ENCODE data around the gene ELL3.
A peak's percentile ranks its signal among the peaks of the same experiment; 100 is the strongest.

Gene ELL3

GRCh38 chr15:43793647-43794046 is 16.9 kb upstream of the ELL3 start:
- Histone ChIP-seq H3K9ac (ENCODE audit: low read depth, low read length) (peak overlapping the region; percentile 100), H3K4me3 (ENCODE audit: low read depth in 1 of 2, low read length in 2 of 2) (peak overlapping the region in 1 of 2 experiments; percentile 99; a peak in 2 of 4 replicates)

GRCh38 chr15:43792761-43793476 is 16.2 kb upstream of the ELL3 start:
- H3K9ac ChIP-seq (ENCODE audit: low read depth, low read length) = peak overlapping the region; percentile 100
- peaks cover 37% of the 10 kb centered on the region for H4K20me1 ChIP-seq (ENCODE audit: insufficient read depth, low read length)
- H3K79me2 ChIP-seq (ENCODE audit: insufficient read depth, low read length) = peaks cover 36% of the 10 kb centered on the region
- H3K4me1 ChIP-seq (ENCODE audit: insufficient read depth, low read length) = peaks cover 34% of the 10 kb centered on the region
- peaks cover 51% of the 10 kb centered on the region for H3K36me3 ChIP-seq (ENCODE audit: insufficient read depth, low read length)
- H3K9me3 ChIP-seq (ENCODE audit: insufficient read depth, low read length, severe bottlenecking) = no peaks in the 10 kb centered on the region
- H3K4me3 ChIP-seq (ENCODE audit: low read depth in 1 of 2, low read length in 2 of 2) = peak overlapping the region; percentile 98 to 99
- H2AFZ ChIP-seq (ENCODE audit: low read depth, low read length) = peak overlapping the region; percentile 94
- no peaks in the 10 kb centered on the region for H3K27me3 ChIP-seq (ENCODE audit: insufficient read depth, low read length, poor library complexity)
- ATAC-seq (ENCODE audit: insufficient read depth, low read depth) (no peak), DNase-seq (no peak)
- H3K4me2 ChIP-seq (ENCODE audit: insufficient read depth, low read length) = peak overlapping the region; percentile 71
- no peak for TF ChIP-seq CTCF (IDR thresholded peaks at IDR 0.05; ENCODE audit: borderline replicate concordance, extremely low read depth, low read length, poor library complexity, severe bottlenecking)
- no peak for TF ChIP-seq EZH2 (IDR thresholded peaks at IDR 0.05; ENCODE audit: borderline replicate concordance, low read depth, low read length, severe bottlenecking)
- H3K27ac ChIP-seq (ENCODE audit: low read length) = peak overlapping the region; percentile 99

More at GRCh38 chr15:43793647-43794046, 16.9 kb upstream of the ELL3 start:
- Histone ChIP-seq H4K20me1 (ENCODE audit: insufficient read depth, low read length) (peaks cover 37% of the 10 kb centered on the region), H2AFZ (ENCODE audit: low read depth, low read length) (no peak overlapping the region), H3K79me2 (ENCODE audit: insufficient read depth, low read length) (peaks cover 36% of the 10 kb centered on the region), H3K36me3 (ENCODE audit: insufficient read depth, low read length) (peaks cover 54% of the 10 kb centered on the region), H3K9me3 (ENCODE audit: insufficient read depth, low read length, severe bottlenecking) (no peaks in the 10 kb centered on the region), H3K4me2 (ENCODE audit: insufficient read depth, low read length) (peak overlapping the region; percentile 71), H3K27me3 (ENCODE audit: insufficient read depth, low read length, poor library complexity) (no peaks in the 10 kb centered on the region), H3K4me1 (ENCODE audit: insufficient read depth, low read length) (peaks cover 34% of the 10 kb centered on the region), H3K27ac (ENCODE audit: low read length) (peak overlapping the region; percentile 99; the same call in 1 of the 2 replicates)
- TF ChIP-seq CTCF (IDR thresholded peaks at IDR 0.05; ENCODE audit: borderline replicate concordance, extremely low read depth, low read length, poor library complexity, severe bottlenecking) = no peak
- no peak for TF ChIP-seq EZH2 (IDR thresholded peaks at IDR 0.05; ENCODE audit: borderline replicate concordance, low read depth, low read length, severe bottlenecking)
- DNase-seq = no peak
- no peak for ATAC-seq (ENCODE audit: insufficient read depth, low read depth)

GRCh38 chr15:43791993-43792760 is 15.4 kb upstream of the ELL3 start, which contains the start of gene SERF2:
Gene SERF2 (plus strand): TSS chr15:43792320. CDS start chr15:43792377, 57 bp downstream.
- H3K79me2 ChIP-seq (ENCODE audit: insufficient read depth, low read length) = peaks cover 36% of the 10 kb centered on the region
- H3K9ac ChIP-seq (ENCODE audit: low read depth, low read length) = peak within 1 kb of the TSS; percentile 100
- TF ChIP-seq EZH2 (IDR thresholded peaks at IDR 0.05; ENCODE audit: borderline replicate concordance, low read depth, low read length, severe bottlenecking) (no peak), CTCF (IDR thresholded peaks at IDR 0.05; ENCODE audit: borderline replicate concordance, extremely low read depth, low read length, poor library complexity, severe bottlenecking) (no peak)
- H3K4me2 ChIP-seq (ENCODE audit: insufficient read depth, low read length) = peak within 1 kb of the TSS; percentile 71
- H3K9me3 ChIP-seq (ENCODE audit: insufficient read depth, low read length, severe bottlenecking) = no peaks in the 10 kb centered on the region
- peak within 1 kb of the TSS; percentile 94 for H2AFZ ChIP-seq (ENCODE audit: low read depth, low read length)
- peaks cover 34% of the 10 kb centered on the region for H3K4me1 ChIP-seq (ENCODE audit: insufficient read depth, low read length)
- H3K36me3 ChIP-seq (ENCODE audit: insufficient read depth, low read length) = peaks cover 48% of the 10 kb centered on the region
- H3K27ac ChIP-seq (ENCODE audit: low read length) = peak within 1 kb of the TSS; percentile 99
- peaks cover 37% of the 10 kb centered on the region for H4K20me1 ChIP-seq (ENCODE audit: insufficient read depth, low read length)
- ATAC-seq (ENCODE audit: insufficient read depth, low read depth) (peak; percentile 95), DNase-seq (peak; percentile 100)
- H3K27me3 ChIP-seq (ENCODE audit: insufficient read depth, low read length, poor library complexity) = no peaks in the 10 kb centered on the region
- H3K4me3 ChIP-seq (ENCODE audit: low read depth in 1 of 2, low read length in 2 of 2) = peak within 1 kb of the TSS; percentile 98 to 99
